AG20443 (cell line): ENCODE measurements around the gene SPTBN2.

Experiments used
- DNase-seq: peaks from one replicate; pipeline ENCODE4 v3.0.0; 2012; ENCODE audit warnings: low spot score, mixed read lengths

Gene SPTBN2

GRCh38 chr11:66638177-66639065 is 90.6 kb downstream of the SPTBN2 start, which contains the start of gene RBM4:
Gene RBM4, plus strand, starts transcription at chr11:66638703. Its CDS starts 1,009 bp downstream, at chr11:66639712.
- peak; percentile 99 for DNase-seq

GRCh38 chr11:66637557-66638176 is 91.3 kb downstream of the SPTBN2 start:
- no peak for DNase-seq

DNA sequence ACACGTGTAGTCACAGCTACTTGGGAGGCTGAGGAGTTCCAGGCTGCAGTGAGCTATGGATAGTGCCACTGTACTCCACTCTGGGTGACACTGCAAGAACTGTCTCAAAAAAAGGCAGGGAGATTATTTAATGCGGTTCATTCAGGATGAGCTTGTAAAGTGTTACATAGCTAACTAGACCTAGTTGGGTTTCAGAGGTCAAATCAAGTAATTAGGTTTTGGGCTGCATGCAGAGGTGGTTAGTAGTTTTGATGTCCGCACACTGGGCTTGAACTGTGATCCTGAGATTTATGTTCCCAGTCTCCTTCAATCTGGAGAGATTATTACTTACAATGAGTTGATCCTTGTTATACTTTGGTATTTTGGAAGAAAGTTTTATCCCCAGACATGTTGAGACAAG is 92.6 kb downstream of the SPTBN2 start:
- DNase-seq: no peak
